HG03378 (cell line): ENCODE measurements around the gene FUBP3.
"Not testable (repeated sequence)": the region's sequence is repeated elsewhere in the genome, so short reads cannot be mapped to it uniquely, and the experiment has no call there.

ENCODE experiments used
- ATAC-seq: cut with Tn5 transposase; IDR thresholded peaks from one replicate; pipeline ENCODE4 v1.9.1; 2021; ENCODE audit warnings: mild to moderate bottlenecking, moderate library complexity; ENCODE audit not compliant: unreplicated experiment

Gene FUBP3

DNA sequence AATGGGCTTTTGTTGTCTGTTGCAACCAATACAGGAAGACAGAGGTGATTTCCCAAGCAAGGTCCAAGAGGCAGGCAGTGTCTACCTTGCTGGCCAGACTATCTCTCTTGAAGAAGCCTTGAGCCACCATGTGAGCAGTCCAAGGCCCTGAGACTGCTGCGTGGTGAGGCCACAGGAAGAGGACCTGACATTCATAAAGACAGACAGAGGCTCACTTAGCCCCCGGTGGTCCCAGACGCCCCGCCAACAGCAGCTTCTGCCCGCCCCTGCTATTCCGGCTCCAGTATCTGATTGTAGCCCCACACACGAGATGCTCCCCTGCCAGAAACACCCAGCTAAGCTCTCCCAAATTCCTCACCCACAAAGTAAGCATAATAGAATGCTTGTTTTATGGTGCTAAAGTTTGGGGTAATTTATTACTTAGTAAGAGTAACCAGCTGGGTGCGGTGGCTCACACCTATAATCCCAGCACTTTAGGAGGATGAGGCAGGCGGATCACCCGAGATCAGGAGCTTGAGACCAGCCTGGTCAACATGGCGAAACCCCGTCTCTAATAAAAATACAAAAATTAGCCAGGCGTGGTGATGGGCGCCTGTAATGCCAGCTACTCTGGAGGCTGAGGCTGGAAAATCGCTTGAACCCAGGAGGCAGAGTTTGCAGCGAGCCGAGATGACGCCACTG is 22.8 kb upstream of the FUBP3 start:
- no peak for ATAC-seq

DNA sequence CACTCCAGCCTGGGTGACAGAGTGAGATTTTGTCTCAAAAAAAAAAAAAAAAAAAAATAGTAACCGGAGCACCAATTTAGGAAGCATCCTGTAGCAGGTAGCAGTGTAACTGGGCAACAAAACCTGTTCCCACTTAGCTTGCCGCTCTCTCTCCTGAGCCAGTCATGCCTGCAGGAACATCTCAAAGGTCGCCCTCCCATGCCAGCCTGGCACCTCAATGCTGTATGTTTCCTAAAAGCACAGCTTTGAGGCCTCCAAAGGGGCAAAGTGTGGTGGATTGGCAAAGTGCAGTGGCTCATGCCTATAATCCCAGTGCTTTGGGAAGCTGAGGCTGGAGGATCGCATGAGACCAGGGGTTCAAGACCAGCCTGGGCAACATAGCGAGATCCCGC is 22.3 kb upstream of the FUBP3 start:
- no peak for ATAC-seq

DNA sequence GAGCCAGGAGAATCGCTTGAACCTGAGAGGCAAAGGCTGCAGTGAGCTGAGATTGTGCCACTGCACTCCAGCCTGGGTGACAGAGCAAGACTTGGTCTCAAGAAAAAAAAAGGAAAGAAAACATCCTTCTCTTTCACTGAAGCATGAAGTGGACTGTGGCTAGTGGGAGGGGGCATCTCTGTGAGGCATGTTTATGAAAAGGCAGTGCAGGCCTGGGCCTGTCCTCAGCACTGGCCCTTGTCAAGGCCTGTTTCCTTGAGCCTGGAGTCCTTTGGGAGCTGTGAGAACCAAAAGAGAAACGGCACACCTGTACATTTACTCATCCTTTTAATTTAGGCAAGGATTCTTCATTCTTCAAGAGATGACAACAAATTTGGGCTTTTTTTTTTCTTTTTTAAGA is 18.3 kb upstream of the FUBP3 start:
- no peak for ATAC-seq

DNA sequence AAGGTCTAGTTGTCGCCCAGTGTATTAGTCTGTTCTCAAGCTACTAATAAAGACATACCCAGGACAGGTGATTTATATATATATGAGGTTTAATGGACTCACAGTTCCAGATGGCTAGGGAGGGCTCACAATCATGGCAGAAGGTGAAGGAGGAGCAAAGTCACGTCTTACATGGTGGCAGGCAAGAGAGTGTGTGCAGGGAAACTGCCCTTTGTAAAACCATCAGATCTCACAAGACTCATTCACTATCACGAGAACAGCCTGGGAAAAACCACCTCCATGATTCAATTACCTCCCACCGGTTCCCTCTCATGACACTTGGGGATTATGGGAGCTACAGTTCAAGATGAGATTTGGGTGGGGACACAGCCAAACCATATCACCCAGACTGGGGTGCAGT is 16.9 kb upstream of the FUBP3 start:
- ATAC-seq, result not testable (repeated sequence)

DNA sequence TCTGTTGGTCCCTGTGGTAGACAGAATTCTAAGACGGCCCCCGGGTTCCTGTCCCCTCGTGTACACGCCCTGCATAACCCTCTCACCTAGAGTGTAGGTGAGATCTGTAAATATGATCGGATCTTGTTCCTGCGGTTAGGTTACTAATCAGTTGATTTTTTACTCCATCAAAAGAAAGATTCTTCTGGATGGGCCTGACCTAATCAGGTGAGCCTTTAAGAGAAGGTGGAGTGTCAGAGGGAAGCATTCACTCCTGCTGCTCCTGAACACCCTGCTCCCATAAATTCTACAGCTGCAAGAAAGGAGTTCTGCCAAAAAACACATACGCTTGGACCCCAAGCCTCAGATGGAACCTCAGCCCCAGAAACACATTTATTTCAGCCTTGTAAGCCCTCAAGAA is 15.6 kb upstream of the FUBP3 start:
- ATAC-seq, result no peak

DNA sequence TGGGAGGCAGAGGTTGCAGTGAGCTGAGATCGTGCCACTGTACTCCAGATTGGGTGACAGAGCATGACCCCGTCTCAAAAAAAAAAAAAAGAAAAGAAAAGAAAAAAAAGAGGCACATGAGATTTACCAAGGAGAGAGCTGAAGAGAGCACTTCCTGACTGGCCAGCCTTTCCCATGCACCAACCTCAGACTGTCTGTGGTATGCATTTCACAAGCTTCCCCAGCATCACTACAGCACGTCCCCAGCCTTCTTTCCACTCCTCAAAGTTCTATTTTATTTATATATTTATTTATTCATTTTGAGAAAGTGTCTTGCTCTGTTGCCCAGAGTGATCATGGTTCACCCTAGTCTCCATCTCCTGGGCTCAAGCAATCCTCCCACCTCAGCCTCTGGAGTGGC is 13.6 kb upstream of the FUBP3 start:
- ATAC-seq, result no peak

DNA sequence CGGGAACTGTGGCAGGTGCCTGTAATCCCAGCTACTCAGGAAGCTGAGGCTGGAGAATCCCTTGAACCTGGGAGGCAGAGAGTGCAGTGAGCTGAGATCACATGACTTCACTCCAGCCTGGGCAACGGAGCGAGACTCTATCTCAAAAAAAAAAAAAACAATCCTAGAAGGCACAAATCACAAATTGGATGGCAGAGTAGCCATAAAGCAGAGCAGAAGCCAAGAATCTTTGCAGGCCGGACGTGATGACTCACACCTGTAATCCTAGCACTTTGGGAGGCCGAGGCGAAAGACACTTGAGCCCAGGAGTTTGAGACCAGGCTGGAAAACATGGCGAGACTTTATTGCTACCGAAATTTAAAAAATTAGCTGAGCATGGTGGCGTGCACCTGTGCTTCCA is 9.2 kb upstream of the FUBP3 start:
- ATAC-seq, result no peak

DNA sequence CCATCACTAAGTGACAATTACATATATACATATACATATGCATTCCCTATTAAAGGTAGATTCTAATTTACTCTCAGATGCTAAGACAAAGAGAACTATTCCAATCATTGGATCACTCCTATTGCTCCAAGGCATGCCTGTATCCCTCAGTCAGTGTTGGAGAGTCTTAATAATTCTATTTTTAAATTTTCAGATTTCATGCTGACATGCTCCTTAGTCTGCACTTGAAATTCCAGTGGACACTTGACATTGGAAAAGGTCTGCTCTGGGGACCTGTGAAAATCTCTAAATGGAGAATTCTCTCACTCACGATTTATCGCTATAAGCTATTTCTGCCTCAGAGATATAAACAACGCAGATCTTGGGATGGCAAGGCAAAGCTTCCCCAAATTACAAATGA is 3.9 kb upstream of the FUBP3 start:
- ATAC-seq, result no peak

DNA sequence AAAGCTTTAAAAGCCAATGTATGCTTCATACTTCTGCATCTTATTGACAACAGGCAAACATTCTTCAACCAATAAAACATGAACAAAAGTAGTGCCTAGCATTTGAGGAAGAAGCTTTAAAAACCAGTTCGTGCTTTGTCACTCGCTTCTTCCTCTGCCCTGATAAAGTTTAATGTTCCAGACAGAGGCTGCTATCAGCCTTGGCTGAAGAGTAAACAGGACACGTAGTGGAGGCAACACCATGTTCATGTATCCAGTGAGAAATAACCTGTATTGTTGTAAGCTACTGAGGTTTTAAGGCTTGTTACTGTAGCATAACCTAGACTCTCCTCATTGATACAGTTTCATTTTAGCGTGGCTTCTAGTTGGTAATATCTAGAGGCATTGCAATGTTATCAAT is 3.2 kb upstream of the FUBP3 start:
- ATAC-seq, result no peak

DNA sequence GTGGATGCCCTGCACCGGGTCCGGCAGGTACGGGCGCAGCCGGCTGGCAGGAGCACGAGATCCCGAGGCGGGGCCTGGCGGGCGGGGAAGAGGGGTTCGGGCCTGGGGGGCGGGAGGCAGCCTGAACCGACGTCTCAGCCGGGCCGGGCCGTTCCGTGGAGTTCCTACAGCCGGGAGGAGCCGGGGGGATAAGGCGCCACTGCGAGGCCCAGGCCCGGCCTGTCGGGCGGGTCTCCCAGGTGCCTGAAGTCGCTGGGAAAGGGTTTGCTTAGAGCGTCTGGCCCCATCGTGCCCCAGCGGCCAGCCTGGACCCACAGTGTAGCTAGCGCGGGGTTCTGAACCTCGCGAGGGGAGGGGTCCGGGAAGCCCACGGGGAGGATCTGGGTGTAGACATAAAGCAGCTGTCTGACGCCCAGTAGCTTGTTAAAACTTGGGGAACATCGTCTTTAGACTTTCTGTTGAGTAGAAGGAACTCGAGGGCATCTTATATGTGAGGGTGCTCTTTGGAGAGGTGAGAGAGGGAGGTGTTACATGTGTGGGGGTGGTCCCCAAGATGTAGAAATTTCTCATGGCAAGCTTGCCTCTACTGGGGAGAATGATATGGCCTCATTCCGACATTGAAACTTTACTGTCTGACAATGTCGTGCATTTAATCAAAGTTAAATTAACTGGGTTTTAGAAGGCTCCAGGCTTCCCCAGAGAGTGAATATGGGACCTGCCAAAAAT is 524 bp downstream of the FUBP3 start:
- ATAC-seq, result peak; percentile 28

DNA sequence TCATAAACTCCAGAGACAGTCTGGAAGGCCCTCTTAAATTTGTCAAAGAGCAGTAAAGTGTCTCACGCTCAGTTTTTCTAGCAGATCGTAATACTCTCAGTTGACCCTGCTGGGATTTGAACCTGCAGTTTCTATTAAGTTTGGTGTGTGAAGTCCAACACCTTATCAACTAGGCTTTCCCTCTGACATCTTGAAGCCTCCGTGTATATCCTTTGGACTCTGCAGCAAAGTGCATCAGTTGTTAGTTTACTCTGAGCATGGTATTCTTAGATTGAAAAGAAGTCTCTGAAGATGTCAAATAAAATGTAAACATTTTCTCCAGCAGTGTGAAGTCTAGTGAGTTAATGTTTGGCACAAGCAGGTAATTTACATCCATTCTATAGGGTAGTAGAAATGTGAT is 2.4 kb downstream of the FUBP3 start:
- no peak for ATAC-seq

DNA sequence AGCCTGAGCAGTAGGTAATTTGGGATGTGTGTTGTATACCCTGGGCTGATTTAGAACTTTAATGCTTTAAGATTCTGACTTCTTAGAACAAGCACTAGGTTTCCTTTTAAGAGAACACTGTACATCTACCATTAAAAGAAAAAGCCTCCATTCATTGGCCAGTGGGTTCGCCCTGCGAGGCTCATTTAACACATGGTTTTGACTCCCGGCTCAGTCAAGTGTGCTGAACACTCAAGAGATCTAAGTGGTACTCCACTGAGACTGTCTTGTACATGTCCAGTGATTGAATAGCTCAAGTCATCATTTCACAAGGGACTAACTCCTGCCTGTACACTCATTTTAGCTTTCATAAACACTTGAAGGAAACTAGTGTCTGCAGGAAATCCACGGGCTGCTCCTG is 3.9 kb downstream of the FUBP3 start:
- ATAC-seq, result no peak

DNA sequence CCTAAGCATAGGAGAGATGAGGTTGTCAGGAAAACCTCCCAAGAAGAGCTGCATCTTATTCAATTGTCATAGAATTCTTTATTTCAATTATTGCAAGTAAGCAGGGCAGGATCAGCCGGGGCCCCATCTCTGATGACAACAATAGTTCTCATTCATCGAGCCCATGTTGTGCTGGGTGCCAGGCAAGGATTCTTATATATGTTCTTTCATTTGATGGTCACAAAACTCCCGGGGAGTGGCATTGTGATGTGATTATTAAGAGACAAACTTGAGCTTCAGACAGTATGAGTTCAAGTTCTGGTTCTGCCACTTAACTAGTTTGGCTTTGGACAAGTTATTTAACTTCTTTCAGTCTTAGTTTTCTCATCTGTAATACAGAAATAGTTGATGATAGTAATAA is 8.5 kb downstream of the FUBP3 start:
- ATAC-seq, result no peak

DNA sequence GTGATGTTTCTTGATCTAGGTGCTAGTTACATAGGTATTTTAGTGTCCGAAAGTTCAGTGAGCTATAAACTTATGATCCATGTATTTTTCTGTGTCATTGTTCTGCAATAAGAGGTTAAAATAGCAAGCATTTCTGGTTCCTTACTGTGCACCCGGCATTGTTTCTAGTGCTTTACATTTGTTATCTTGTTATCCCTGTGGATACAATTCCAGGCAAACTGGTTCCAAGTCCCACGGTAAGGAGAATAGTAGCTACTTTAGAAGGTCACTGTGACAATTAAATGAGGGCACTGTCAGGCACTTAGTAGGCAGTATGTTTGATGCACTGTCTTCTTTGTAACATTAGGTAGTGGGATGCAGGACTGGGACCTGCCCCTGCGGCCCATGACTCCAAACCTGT is 9.0 kb downstream of the FUBP3 start:
- ATAC-seq, result no peak

DNA sequence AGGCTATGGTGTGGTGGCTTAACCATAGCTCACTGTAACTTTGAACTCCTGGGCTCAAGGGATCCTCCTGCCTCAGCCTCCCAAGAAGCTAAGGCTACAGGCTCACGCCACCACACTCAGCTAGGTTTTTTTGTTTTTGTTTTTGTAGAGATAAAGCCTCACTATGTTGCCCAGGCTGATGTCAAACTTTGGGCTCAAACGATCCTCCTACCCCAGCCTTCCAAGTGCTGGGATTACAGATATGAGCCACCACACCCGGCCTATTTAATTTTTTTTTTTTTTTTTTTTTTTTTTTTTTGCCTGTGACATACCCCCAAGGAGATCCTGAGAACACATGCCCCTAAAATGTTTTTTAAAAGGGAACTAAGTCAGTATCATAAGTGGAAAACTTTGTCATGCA is 10.4 kb downstream of the FUBP3 start:
- no peak for ATAC-seq

DNA sequence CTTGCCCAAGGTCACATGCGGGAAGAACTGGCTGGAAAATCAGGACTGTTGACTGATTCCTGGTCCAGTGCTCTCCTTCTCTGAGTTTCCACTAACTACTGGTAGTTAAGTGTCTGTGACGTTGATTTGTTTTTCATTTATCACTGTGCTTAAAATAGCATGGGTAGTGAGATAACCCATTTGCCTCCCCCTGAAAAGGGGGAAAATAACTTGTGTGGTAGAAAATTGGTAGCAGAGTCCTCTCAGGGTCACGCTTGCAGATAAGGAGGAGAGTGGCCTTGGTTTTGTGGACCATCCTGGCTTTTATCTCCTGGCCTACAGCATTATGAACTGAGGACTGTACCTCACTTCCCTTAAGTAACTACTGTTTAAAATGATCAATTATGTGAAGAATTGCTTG is 10.9 kb downstream of the FUBP3 start:
- no peak for ATAC-seq

DNA sequence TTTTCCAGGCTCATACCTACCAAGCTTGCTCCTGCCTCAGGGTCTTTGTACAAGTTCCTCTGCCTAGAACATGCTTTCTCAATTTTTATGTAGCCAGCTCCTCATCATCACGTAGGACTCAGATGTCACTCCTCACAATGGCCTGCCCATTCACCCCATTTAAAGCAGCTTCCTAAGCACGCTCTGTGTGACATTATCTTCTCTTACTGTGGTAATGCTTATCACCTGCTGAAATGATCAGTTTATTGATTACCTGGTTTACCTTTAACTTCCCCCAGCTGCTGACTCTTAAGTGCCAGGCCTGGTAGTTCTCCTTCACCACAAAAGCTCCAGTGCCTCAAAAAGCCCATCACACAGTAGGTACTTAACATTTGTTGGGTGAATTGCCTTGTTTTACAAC is 13.6 kb downstream of the FUBP3 start:
- no peak for ATAC-seq

DNA sequence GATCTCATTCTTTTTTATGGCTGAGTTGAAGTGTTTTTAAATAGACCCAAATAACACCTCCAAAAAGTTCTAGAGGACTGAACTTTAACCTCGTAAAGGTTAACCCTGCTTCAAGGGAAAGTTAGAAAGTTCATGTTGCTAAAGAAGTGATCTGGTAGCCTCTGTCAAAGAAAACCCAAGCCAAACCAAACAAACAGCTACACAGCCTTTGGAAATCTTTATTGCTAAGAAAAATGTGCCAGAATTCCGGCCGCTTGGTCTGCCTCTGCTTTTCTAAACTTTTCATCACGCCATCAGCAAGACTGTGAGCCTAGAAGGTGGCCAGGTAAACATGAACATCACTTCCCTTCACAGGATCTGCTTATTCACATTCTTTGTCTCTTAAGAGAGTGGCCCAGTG is 17.9 kb downstream of the FUBP3 start:
- no peak for ATAC-seq

DNA sequence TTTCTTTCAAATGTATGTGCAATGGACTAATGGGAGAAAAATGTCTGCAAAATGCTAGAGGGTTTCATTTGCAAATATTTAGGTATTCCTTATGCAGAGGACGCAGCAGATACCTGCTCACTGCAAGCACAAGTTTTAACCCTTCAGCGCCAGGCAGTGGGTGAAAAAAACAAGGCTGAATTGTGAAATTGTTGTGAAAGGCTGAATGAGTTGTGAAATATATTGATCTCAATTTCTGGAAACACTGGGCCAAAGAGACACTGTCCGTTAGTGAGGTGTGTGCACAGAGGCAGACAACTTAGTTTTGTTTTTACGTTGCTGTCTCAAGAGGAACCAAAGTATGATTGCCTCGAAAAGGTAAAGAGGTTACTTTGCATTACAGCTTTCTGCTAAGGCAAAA is 18.8 kb downstream of the FUBP3 start:
- ATAC-seq, result no peak

DNA sequence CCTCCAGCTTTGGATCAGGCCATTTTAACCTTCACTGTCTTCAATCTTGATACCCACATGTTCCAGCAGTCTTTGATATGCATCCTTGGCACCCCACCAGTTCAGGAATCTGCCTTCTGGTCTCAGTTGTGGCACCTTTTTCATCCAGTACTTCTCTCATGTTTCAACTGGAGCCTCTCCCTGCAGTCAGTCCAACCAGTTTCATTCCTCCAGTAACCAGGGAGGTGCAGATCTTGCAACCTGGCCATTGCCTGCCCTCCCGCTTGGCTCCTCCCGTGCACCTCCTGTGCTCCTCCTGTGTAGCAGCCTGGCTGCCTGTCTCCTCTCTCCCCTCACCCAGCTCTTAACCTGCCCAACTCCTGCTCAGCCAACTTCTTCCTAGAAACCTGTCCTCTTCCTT is 20.2 kb downstream of the FUBP3 start:
- no peak for ATAC-seq

DNA sequence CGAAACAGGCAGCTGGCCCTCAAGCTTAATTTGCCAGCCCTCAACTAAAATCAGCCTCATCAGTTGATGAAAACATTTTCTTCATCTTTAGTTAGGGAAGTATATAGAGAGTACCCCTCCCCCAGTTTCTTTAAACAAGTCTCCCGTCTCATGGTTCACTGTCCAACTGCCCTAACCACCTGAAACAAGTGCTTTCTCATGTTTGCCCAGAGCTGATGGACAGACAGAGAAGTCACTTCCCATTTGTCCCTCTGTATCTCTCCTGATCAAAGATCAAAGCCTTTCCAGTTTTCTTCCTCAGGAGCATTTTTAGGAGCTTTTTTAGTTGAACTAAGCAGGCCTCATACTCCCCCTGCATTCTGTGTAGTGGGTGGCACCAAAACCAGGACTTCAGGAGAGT is 21.7 kb downstream of the FUBP3 start:
- no peak for ATAC-seq

DNA sequence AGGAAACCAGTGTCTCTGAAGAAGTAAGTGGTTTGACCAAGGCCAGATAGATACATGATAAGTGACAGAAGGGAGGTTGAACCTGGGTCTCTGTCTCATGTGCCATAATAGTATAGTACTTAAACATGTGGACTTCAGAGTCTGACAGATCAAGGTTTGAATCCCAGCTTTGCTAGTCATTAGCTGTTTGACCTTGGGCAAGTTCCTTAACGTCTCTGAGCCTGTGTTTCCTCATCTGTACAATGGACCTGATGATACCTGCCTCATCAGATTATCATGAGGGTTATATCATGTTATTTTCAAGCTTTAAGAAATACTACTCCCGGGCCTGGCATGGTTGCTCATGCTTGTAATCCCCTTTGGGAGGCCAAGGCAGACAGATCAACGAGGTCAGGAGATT is 24.9 kb downstream of the FUBP3 start:
- no peak for ATAC-seq
